Gastroesophageal sphincter (tissue), 3 donors: ENCODE data around the gene MYOM3.

Experiments used
- CTCF ChIP-seq, 4 experiments: fragments of 200-600 bp in 2 of 4; fragments of 450-650 bp in 2 of 4; sonication (generic) in 1 of 4; IDR thresholded peaks; one replicate each; pipeline ENCODE4 v1.5.1; 2017 to 2019; ENCODE audit warnings: antibody characterized with exemption in 4 of 4, mild to moderate bottlenecking in 2 of 4, moderate library complexity in 2 of 4
- POLR2AphosphoS5 ChIP-seq: sonication (generic); formaldehyde crosslinking; IDR thresholded peaks from one replicate; pipeline ENCODE4 v1.6.1; 2017; ENCODE audit warnings: antibody characterized with exemption

GRCh38 chr1:24043345-24044032 is 68.4 kb downstream of the MYOM3 start:
- TF ChIP-seq CTCF (IDR thresholded peaks at IDR 0.05) (no peak), POLR2AphosphoS5 (no peak)
